HG03139 (cell line): ENCODE measurements around the gene CDKN2AIPNL.

ENCODE experiments used
- ATAC-seq: cut with Tn5 transposase; IDR thresholded peaks from one replicate; pipeline ENCODE4 v1.9.1; 2021; ENCODE audit not compliant: unreplicated experiment

CDKN2AIPNL gene

GRCh38 chr5:134411546-134412266 is at the start of gene CDKN2AIPNL:
TSS of gene CDKN2AIPNL (minus strand) at chr5:134411881. CDS start at chr5:134411854, 27 bp downstream.
- ATAC-seq = peak; percentile 97

- ATAC-seq = no peak
Observed at GRCh38 chr5:134460551-134460950, 48.9 kb upstream of the CDKN2AIPNL start.

GRCh38 chr5:134459491-134459890 is 47.8 kb upstream of the CDKN2AIPNL start:
- ATAC-seq = no peak

- ATAC-seq = no peak
Observed at GRCh38 chr5:134459010-134459403, 47.3 kb upstream of the CDKN2AIPNL start.

GRCh38 chr5:134458234-134459009 is 46.7 kb upstream of the CDKN2AIPNL start:
- ATAC-seq = no peak

- no peak for ATAC-seq
Observed at GRCh38 chr5:134457801-134458200, 46.1 kb upstream of the CDKN2AIPNL start.

- no peak for ATAC-seq
Observed at GRCh38 chr5:134456825-134457224, 45.1 kb upstream of the CDKN2AIPNL start.

- no peak for ATAC-seq
Observed at GRCh38 chr5:134455466-134455865, 43.8 kb upstream of the CDKN2AIPNL start.

GRCh38 chr5:134453016-134453415 is 41.3 kb upstream of the CDKN2AIPNL start:
- no peak for ATAC-seq

- no peak for ATAC-seq
Observed at GRCh38 chr5:134451936-134452505, 40.3 kb upstream of the CDKN2AIPNL start.

- ATAC-seq = no peak
Observed at GRCh38 chr5:134451225-134451935, 39.7 kb upstream of the CDKN2AIPNL start.

GRCh38 chr5:134450374-134450773 is 38.7 kb upstream of the CDKN2AIPNL start:
- no peak for ATAC-seq

GRCh38 chr5:134449167-134449566 is 37.5 kb upstream of the CDKN2AIPNL start:
- no peak for ATAC-seq

- ATAC-seq = no peak
Observed at GRCh38 chr5:134447815-134448520, 36.3 kb upstream of the CDKN2AIPNL start.

GRCh38 chr5:134446938-134447337 is 35.3 kb upstream of the CDKN2AIPNL start:
- peak; percentile 77 for ATAC-seq

GRCh38 chr5:134445856-134446818 is 34.5 kb upstream of the CDKN2AIPNL start:
- no peak for ATAC-seq

GRCh38 chr5:134444941-134445471 is 33.3 kb upstream of the CDKN2AIPNL start:
- ATAC-seq = no peak

GRCh38 chr5:134440201-134440755 is 28.6 kb upstream of the CDKN2AIPNL start:
- ATAC-seq = no peak

- no peak for ATAC-seq
Observed at GRCh38 chr5:134439210-134439654, 27.6 kb upstream of the CDKN2AIPNL start.
